SK-N-SH (cell line): ENCODE results near the gene TMEM98. TPM values are rescaled to one million over a fixed set of nuclear protein-coding genes. Genes with fewer than 3 reads are reported as not detected.

Experiments
- CTCF ChIA-PET: fragments of 300-600, 350-600 bp; formaldehyde crosslinking; extraction: SDS; loops from one replicate; lab custom pipeline; 2021; lab: Yijun Ruan, JAX
- POLR2A ChIA-PET: fragments of 350-600 bp; sonication (Branson Sonifier 250); formaldehyde crosslinking; extraction: SDS; loops from one replicate; lab custom pipeline; 2020; ENCODE audit warnings: antibody characterized with exemption, inconsistent platforms; lab: Yijun Ruan, JAX
- DNase-seq: peaks from one replicate; pipeline ENCODE4 v3.0.0; 2012
- H2AFZ ChIP-seq: fragments of 200-600 bp; sonication (generic); 2 replicates; pipeline ENCODE4 v1.8.1; 2016; ENCODE audit warnings: antibody characterized with exemption, mild to moderate bottlenecking, low read depth
- H3F3A ChIP-seq: fragments of 200-600 bp; sonication (generic); replicated peaks from 2 replicates; pipeline ENCODE3; 2016; ENCODE audit warnings: antibody characterized with exemption, mild to moderate bottlenecking; ENCODE audit not compliant: insufficient read depth
- H3K27ac ChIP-seq, 2 experiments: fragments of 200-500 bp in 1 of 2; fragments of 200-600 bp in 1 of 2; sonication (Bioruptor generic) in 1 of 2; sonication (generic), shearing (Covaris generic) in 1 of 2; 2 replicates each; pipeline versions ENCODE4 v1.5.1 to v1.6.1; 2014 to 2016; ENCODE audit warnings: low read depth in 2 of 2, inconsistent platforms in 1 of 2, low read length in 1 of 2, mild to moderate bottlenecking in 1 of 2, mixed read lengths in 1 of 2
- H3K27me3 ChIP-seq: fragments of 200-600 bp; sonication (generic), shearing (Covaris generic); 2 replicates; pipeline ENCODE4 v1.6.1; 2016; ENCODE audit warnings: mixed run types; ENCODE audit not compliant: insufficient read depth
- H3K36me3 ChIP-seq, 2 experiments: fragments of 200-500 bp in 1 of 2; fragments of 200-600 bp in 1 of 2; sonication (Bioruptor generic) in 1 of 2; sonication (generic) in 1 of 2; replicated peaks in 1 of 2; 2 replicates each; pipeline versions ENCODE3 to v1.5.1; 2014 to 2016; ENCODE audit warnings: low read length in 1 of 2, mild to moderate bottlenecking in 1 of 2; ENCODE audit not compliant: insufficient read depth in 2 of 2, control insufficient read depth in 1 of 2
- H3K4me1 ChIP-seq, 2 experiments: fragments of 200-500 bp in 1 of 2; fragments of 200-600 bp in 1 of 2; sonication (Bioruptor generic) in 1 of 2; sonication (generic), shearing (Covaris generic) in 1 of 2; 2 replicates each; pipeline versions ENCODE4 v1.5.1 to v1.6.1; 2014 to 2016; ENCODE audit warnings: low read depth in 1 of 2, low read length in 1 of 2, mixed run types in 1 of 2; ENCODE audit not compliant: insufficient read depth in 2 of 2, control insufficient read depth in 1 of 2
- H3K4me2 ChIP-seq: fragments of 200-600 bp; sonication (generic), shearing (Covaris generic); 2 replicates; pipeline ENCODE4 v1.6.1; 2017; ENCODE audit warnings: mixed run types
- H3K4me3 ChIP-seq, 2 experiments: fragments of 200-500 bp in 1 of 2; fragments of 200-600 bp in 1 of 2; sonication (Bioruptor generic) in 1 of 2; sonication (generic), shearing (Covaris generic) in 1 of 2; 2 replicates each; pipeline versions ENCODE4 v1.5.1 to v1.8.1; 2014 to 2016; ENCODE audit warnings: low read depth in 2 of 2, inconsistent platforms in 1 of 2, low read length in 1 of 2, mild to moderate bottlenecking in 1 of 2, mixed read lengths in 1 of 2, moderate library complexity in 1 of 2
- H3K79me2 ChIP-seq: fragments of 200-600 bp; sonication (generic); 2 replicates; pipeline ENCODE4 v1.8.1; 2017; ENCODE audit warnings: mild to moderate bottlenecking; ENCODE audit not compliant: insufficient read depth
- H3K9ac ChIP-seq: fragments of 200-600 bp; sonication (generic); 2 replicates; pipeline ENCODE4 v1.6.1; 2017; ENCODE audit warnings: mixed run types
- H3K9me2 ChIP-seq: fragments of 200-600 bp; sonication (generic); 2 replicates; pipeline ENCODE4 v1.6.1; 2017; ENCODE audit warnings: mixed run types
- H3K9me3 ChIP-seq: fragments of 200-600 bp; sonication (generic); 2 replicates; pipeline ENCODE4 v1.6.1; 2017; ENCODE audit warnings: mixed run types, mild to moderate bottlenecking, moderate library complexity
- H4K20me1 ChIP-seq: fragments of 200-600 bp; sonication (generic); 2 replicates; pipeline ENCODE4 v1.6.1; 2017; ENCODE audit warnings: mild to moderate bottlenecking, mixed run types; ENCODE audit not compliant: insufficient read depth
- EZH2phosphoT487 ChIP-seq: fragments of 200-600 bp; sonication (generic); IDR thresholded peaks from 2 replicates; pipeline ENCODE4 v1.6.1; 2017; ENCODE audit warnings: low read depth, mixed run types, mild to moderate bottlenecking, antibody characterized with exemption, moderate library complexity, borderline replicate concordance
- MAX ChIP-seq: IDR thresholded peaks from 2 replicates; pipeline ENCODE4 v1.4.0; 2012; ENCODE audit warnings: low read depth
- MEF2A ChIP-seq: IDR thresholded peaks from 2 replicates; pipeline ENCODE4 v1.4.0; 2012; ENCODE audit warnings: low read depth, borderline replicate concordance
- MXI1 ChIP-seq: IDR thresholded peaks from 2 replicates; pipeline ENCODE4 v1.6.1; 2012; ENCODE audit warnings: mild to moderate bottlenecking, low read depth, low read length, improper control_type of control experiment
- SMC3 ChIP-seq: IDR thresholded peaks from 2 replicates; pipeline ENCODE4 v1.6.1; 2012; ENCODE audit warnings: low read depth, low read length, improper control_type of control experiment
- ZBTB33 ChIP-seq: IDR thresholded peaks from 2 replicates; pipeline ENCODE4 v1.4.0; 2012; ENCODE audit warnings: low read depth, borderline replicate concordance
- WGBS: methylation state at CpG from one replicate; pipeline ENCODE4 v1.1.6; 2017; ENCODE audit warnings: low lambda C conversion rate; 5-methylcytosine and 5-hydroxymethylcytosine counted together
- polyA plus RNA-seq, 3 experiments: library from polyadenylated mRNA; depleted of rRNA; stranded (reverse); fragments of >200 nt; gene quantifications; 2 replicates each; pipeline ENCODE4 v1.2.3, GENCODE V29; 2012
- TF ChIP-seq, protein P1 (sequence below): IDR thresholded peaks from 2 replicates; pipeline ENCODE4 v1.6.1; 2012; ENCODE audit warnings: mild to moderate bottlenecking, low read depth, low read length, moderate library complexity

Gene TMEM98
- polyA plus RNA-seq, 1 of the 3 experiments (the other 2 are of a cell fraction) = 196 TPM

- Histone ChIP-seq H3K27me3 (no peaks in the 10 kb centered on the region), H4K20me1 (no peaks in the 10 kb centered on the region), H3K9me3 (no peaks in the 10 kb centered on the region), H3K4me3 (peak overlapping the region; percentile 61 to 72), H3K9me2 (no peaks in the 10 kb centered on the region), H3K4me1 (peaks cover 7 to 12% of the 10 kb centered on the region in 2 experiments; a peak in 2 of 4 replicates), H3K79me2 (peaks cover 10% of the 10 kb centered on the region; the same call in 1 of the 2 replicates), H3K4me2 (peak overlapping the region; percentile 87)
- POLR2A ChIA-PET = no interaction called here
- CTCF ChIA-PET = interaction anchor here (1.7 to 2.3 kb wide), 2 partner anchors 10 to 50 kb away, joined by 3 to 9 read pairs; partner anchors contain the start of gene MYO1D
- 28% methylated on average over 9 of the region's 11 CpGs for WGBS
- TF ChIP-seq MAX (no peak), MXI1 (no peak), SMC3 (no peak)
- TF ChIP-seq, all 33 proteins: peak for 0
- Histone ChIP-seq H3K27ac (peak overlapping the region in 1 of 2 experiments; percentile 65; a peak in 1 of 4 replicates), H3K9ac (peak overlapping the region; percentile 98), H2AFZ (peak overlapping the region; percentile 98), H3K36me3 (peaks cover 0 to 2% of the 10 kb centered on the region in 2 experiments), H3F3A (peaks cover 6% of the 10 kb centered on the region)
- no peak for DNase-seq
Measured at GRCh38 chr17:32927201-32927723, 691 bp upstream of the TMEM98 start.

GRCh38 chr17:32928586-32929535, 908 bp downstream of the TMEM98 start:
- CTCF ChIA-PET = interaction anchor here (0.9 to 2.3 kb wide), 8 partner anchors 8 to 69 kb away, joined by 3 to 9 read pairs (median 4); partner anchors contain the start of gene MYO1D
- Histone ChIP-seq H3K79me2 (peaks cover 10% of the 10 kb centered on the region; the same call in 1 of the 2 replicates), H4K20me1 (no peaks in the 10 kb centered on the region), H3F3A (peaks cover 6% of the 10 kb centered on the region), H3K27me3 (no peaks in the 10 kb centered on the region), H3K36me3 (peaks cover 7 to 15% of the 10 kb centered on the region in 2 experiments)
- DNase-seq = peak; percentile 41
- WGBS = 45% methylated on average over 19 of the region's 19 CpGs
- TF ChIP-seq ZBTB33 (no peak), EZH2phosphoT487 (no peak), MEF2A (no peak), MAX (no peak)
- TF ChIP-seq, protein P1, sequence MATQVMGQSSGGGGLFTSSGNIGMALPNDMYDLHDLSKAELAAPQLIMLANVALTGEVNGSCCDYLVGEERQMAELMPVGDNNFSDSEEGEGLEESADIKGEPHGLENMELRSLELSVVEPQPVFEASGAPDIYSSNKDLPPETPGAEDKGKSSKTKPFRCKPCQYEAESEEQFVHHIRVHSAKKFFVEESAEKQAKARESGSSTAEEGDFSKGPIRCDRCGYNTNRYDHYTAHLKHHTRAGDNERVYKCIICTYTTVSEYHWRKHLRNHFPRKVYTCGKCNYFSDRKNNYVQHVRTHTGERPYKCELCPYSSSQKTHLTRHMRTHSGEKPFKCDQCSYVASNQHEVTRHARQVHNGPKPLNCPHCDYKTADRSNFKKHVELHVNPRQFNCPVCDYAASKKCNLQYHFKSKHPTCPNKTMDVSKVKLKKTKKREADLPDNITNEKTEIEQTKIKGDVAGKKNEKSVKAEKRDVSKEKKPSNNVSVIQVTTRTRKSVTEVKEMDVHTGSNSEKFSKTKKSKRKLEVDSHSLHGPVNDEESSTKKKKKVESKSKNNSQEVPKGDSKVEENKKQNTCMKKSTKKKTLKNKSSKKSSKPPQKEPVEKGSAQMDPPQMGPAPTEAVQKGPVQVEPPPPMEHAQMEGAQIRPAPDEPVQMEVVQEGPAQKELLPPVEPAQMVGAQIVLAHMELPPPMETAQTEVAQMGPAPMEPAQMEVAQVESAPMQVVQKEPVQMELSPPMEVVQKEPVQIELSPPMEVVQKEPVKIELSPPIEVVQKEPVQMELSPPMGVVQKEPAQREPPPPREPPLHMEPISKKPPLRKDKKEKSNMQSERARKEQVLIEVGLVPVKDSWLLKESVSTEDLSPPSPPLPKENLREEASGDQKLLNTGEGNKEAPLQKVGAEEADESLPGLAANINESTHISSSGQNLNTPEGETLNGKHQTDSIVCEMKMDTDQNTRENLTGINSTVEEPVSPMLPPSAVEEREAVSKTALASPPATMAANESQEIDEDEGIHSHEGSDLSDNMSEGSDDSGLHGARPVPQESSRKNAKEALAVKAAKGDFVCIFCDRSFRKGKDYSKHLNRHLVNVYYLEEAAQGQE = no peak
- TF ChIP-seq, all 33 proteins: peak for 0
- peak overlapping the region; percentile 91 for H3K4me2 ChIP-seq
- H3K4me3 ChIP-seq = peak overlapping the region; percentile 61 to 72
- peak overlapping the region in 1 of 2 experiments; percentile 38; a peak in 2 of 4 replicates for H3K27ac ChIP-seq
- H3K9me3 ChIP-seq = no peaks in the 10 kb centered on the region
- peak overlapping the region; percentile 98 for H3K9ac ChIP-seq
- H3K9me2 ChIP-seq = no peaks in the 10 kb centered on the region
- H3K4me1 ChIP-seq = peaks cover 7 to 12% of the 10 kb centered on the region in 2 experiments; a peak in 2 of 4 replicates
- POLR2A ChIA-PET = interaction anchor here (1.2 kb wide), 1 partner anchor 10 kb away, joined by 3 read pairs; no protein-coding TSS in a partner anchor
- peak overlapping the region; percentile 87 for H2AFZ ChIP-seq
